ENCODE measurements around the gene CHST1. TPM values are rescaled to one million over a fixed set of nuclear protein-coding genes. Genes with fewer than 3 reads are reported as not detected.

Gene CHST1
- total RNA-seq, 2 experiments from 2014 or later: not detected

GRCh38 chr11:45657496-45658260, 7.7 kb downstream of the CHST1 start:
- TF ChIP-seq EZH2phosphoT487 (IDR thresholded peaks at IDR 0.05; ENCODE audit: borderline replicate concordance, low read depth, low read length): no peak
- TF ChIP-seq CTCF (conservative IDR thresholded peaks at IDR 0.05; ENCODE audit: low read length): no peak
- Histone ChIP-seq H3K4me2 (ENCODE audit: low read length) (no peak overlapping the region), H3K9me3 (ENCODE audit: low read length) (no peaks in the 10 kb centered on the region), H2AFZ (ENCODE audit: low read length) (no peak overlapping the region), H3K4me3 (ENCODE audit: low read depth, low read length, poor library complexity, severe bottlenecking) (no peak overlapping the region), H3K27ac (ENCODE audit: low read depth, low read length, poor library complexity, severe bottlenecking) (no peak overlapping the region), H4K20me1 (ENCODE audit: insufficient read depth, low read length) (no peaks in the 10 kb centered on the region; the same call in 1 of the 2 replicates), H3K4me1 (ENCODE audit: insufficient read depth, low read length, poor library complexity, severe bottlenecking) (peaks cover 5% of the 10 kb centered on the region), H3K79me2 (ENCODE audit: insufficient read depth, low read depth, low read length) (no peaks in the 10 kb centered on the region), H3K9me2 (ENCODE audit: insufficient read depth, low read length) (no peaks in the 10 kb centered on the region), H3K36me3 (ENCODE audit: insufficient read depth, low read length) (no peaks in the 10 kb centered on the region)
- no peak for DNase-seq (ENCODE audit: low spot score)
- BruUV-seq (replicated peaks): no TSS peak
- CTCF ChIA-PET (ENCODE audit: unreplicated experiment): no interaction called here
- intact Hi-C loops (cut with micrococcal nuclease; ENCODE audit: unreplicated experiment): no loop called here
- POLR2A ChIA-PET: no interaction called here

GRCh38 chr11:45655831-45656230, 9.6 kb downstream of the CHST1 start:
- H3K4me2 ChIP-seq (ENCODE audit: low read length): no peak overlapping the region
- no peaks in the 10 kb centered on the region for H3K9me2 ChIP-seq (ENCODE audit: insufficient read depth, low read length)
- H3K9me3 ChIP-seq (ENCODE audit: low read length): no peaks in the 10 kb centered on the region
- no peak for DNase-seq (ENCODE audit: low spot score)
- TF ChIP-seq EZH2phosphoT487 (IDR thresholded peaks at IDR 0.05; ENCODE audit: borderline replicate concordance, low read depth, low read length): no peak
- no peak for TF ChIP-seq CTCF (conservative IDR thresholded peaks at IDR 0.05; ENCODE audit: low read length)
- no peak overlapping the region for H3K27ac ChIP-seq (ENCODE audit: low read depth, low read length, poor library complexity, severe bottlenecking)
- intact Hi-C loops (cut with micrococcal nuclease; ENCODE audit: unreplicated experiment): loop anchor here (1.0 kb wide), 1 partner anchor 285 kb away; no protein-coding TSS in a partner anchor
- no peaks in the 10 kb centered on the region for H3K79me2 ChIP-seq (ENCODE audit: insufficient read depth, low read depth, low read length)
- ChIA-PET CTCF (ENCODE audit: unreplicated experiment) (interaction anchor here (2.0 kb wide), 1 partner anchor 116 kb away, joined by 6 read pairs; no protein-coding TSS in a partner anchor), POLR2A (interaction anchor here (0.7 kb wide), 1 partner anchor 366 kb away, joined by 3 read pairs; no protein-coding TSS in a partner anchor)
- H3K4me1 ChIP-seq (ENCODE audit: insufficient read depth, low read length, poor library complexity, severe bottlenecking): peaks cover 5% of the 10 kb centered on the region
- H3K4me3 ChIP-seq (ENCODE audit: low read depth, low read length, poor library complexity, severe bottlenecking): no peak overlapping the region
- BruUV-seq (replicated peaks): no TSS peak
- H3K36me3 ChIP-seq (ENCODE audit: insufficient read depth, low read length): no peaks in the 10 kb centered on the region
- H4K20me1 ChIP-seq (ENCODE audit: insufficient read depth, low read length): no peaks in the 10 kb centered on the region
- no peak overlapping the region for H2AFZ ChIP-seq (ENCODE audit: low read length)

- ChIA-PET POLR2A (no interaction called here), CTCF (ENCODE audit: unreplicated experiment) (interaction anchor here (0.8 to 2.0 kb wide), 2 partner anchors 9 to 116 kb away, joined by 3 to 6 read pairs; no protein-coding TSS in a partner anchor)
- no peak overlapping the region for H3K4me3 ChIP-seq (ENCODE audit: low read depth, low read length, poor library complexity, severe bottlenecking)
- peak overlapping the region; percentile 56; the same call in 1 of the 2 replicates for H2AFZ ChIP-seq (ENCODE audit: low read length)
- no peaks in the 10 kb centered on the region for H3K36me3 ChIP-seq (ENCODE audit: insufficient read depth, low read length)
- intact Hi-C loops (cut with micrococcal nuclease; ENCODE audit: unreplicated experiment): loop anchor here (1.0 kb wide), 1 partner anchor 284 kb away; no protein-coding TSS in a partner anchor
- BruUV-seq (replicated peaks): no TSS peak
- no peak overlapping the region for H3K27ac ChIP-seq (ENCODE audit: low read depth, low read length, poor library complexity, severe bottlenecking)
- peak; percentile 66 for DNase-seq (ENCODE audit: low spot score)
- TF ChIP-seq EZH2phosphoT487 (IDR thresholded peaks at IDR 0.05; ENCODE audit: borderline replicate concordance, low read depth, low read length) (no peak), CTCF (conservative IDR thresholded peaks at IDR 0.05; ENCODE audit: low read length) (peak; percentile 92)
- H4K20me1 ChIP-seq (ENCODE audit: insufficient read depth, low read length): no peaks in the 10 kb centered on the region
- peak overlapping the region; percentile 14; the same call in 1 of the 2 replicates for H3K4me2 ChIP-seq (ENCODE audit: low read length)
- H3K79me2 ChIP-seq (ENCODE audit: insufficient read depth, low read depth, low read length): no peaks in the 10 kb centered on the region
- peaks cover 5% of the 10 kb centered on the region for H3K4me1 ChIP-seq (ENCODE audit: insufficient read depth, low read length, poor library complexity, severe bottlenecking)
- H3K9me3 ChIP-seq (ENCODE audit: low read length): no peaks in the 10 kb centered on the region
- no peaks in the 10 kb centered on the region for H3K9me2 ChIP-seq (ENCODE audit: insufficient read depth, low read length)
These were observed 10.1 kb downstream of the CHST1 start for GRCh38 chr11:45655347-45655756.

Data from OCI-LY7 (cell line).